RWPE2 (cell line): ENCODE data around the gene UNC50.

Source experiments
- ATAC-seq: fragments of 200-7000 bp; cut with Tn5 transposase; 3 replicates; pipeline ENCODE4 v1.9.1; 2021; ENCODE audit warnings: low read depth
- DNase-seq: peaks from one replicate; pipeline ENCODE4 v3.0.0-alpha.2; 2020; ENCODE audit warnings: low spot score
- H3K27ac ChIP-seq: fragments of 450-650 bp; 2 replicates; pipeline ENCODE4 v1.5.1; 2017; ENCODE audit warnings: mild to moderate bottlenecking; ENCODE audit not compliant: poor library complexity, severe bottlenecking
- H3K27me3 ChIP-seq: fragments of 250-450 bp; sonication (Bioruptor Pico); 2 replicates; pipeline ENCODE4 v1.5.1; 2021; ENCODE audit warnings: mild to moderate bottlenecking, moderate library complexity; ENCODE audit not compliant: insufficient read depth, poor library complexity, severe bottlenecking
- H3K36me3 ChIP-seq: fragments of 250-450 bp; sonication (Bioruptor Pico); 2 replicates; pipeline ENCODE4 v1.5.1; 2020; ENCODE audit warnings: low read depth, mild to moderate bottlenecking, moderate library complexity
- H3K4me1 ChIP-seq: fragments of 250-450 bp; sonication (Bioruptor Pico); 2 replicates; pipeline ENCODE4 v1.5.1; 2021; ENCODE audit warnings: mild to moderate bottlenecking, moderate library complexity; ENCODE audit not compliant: insufficient read depth, poor library complexity, severe bottlenecking
- H3K4me3 ChIP-seq: fragments of 250-450 bp; sonication (Bioruptor Pico); 2 replicates; pipeline ENCODE4 v1.5.1; 2021; ENCODE audit warnings: mild to moderate bottlenecking, moderate library complexity; ENCODE audit not compliant: severe bottlenecking
- H3K9me3 ChIP-seq: fragments of 250-450 bp; sonication (Bioruptor Pico); 2 replicates; pipeline ENCODE4 v1.5.1; 2021; ENCODE audit warnings: mild to moderate bottlenecking, moderate library complexity; ENCODE audit not compliant: severe bottlenecking
- CTCF ChIP-seq: fragments of 450-650 bp; IDR thresholded peaks from one replicate; pipeline ENCODE4 v1.5.1; 2017; ENCODE audit warnings: mild to moderate bottlenecking, moderate library complexity; ENCODE audit not compliant: poor library complexity, severe bottlenecking

The UNC50 gene

GRCh38 chr2:98598781-98599428 lies 9.5 kb upstream of the UNC50 start:
- Histone ChIP-seq H3K27ac (peak overlapping the region; percentile 37), H3K9me3 (no peaks in the 10 kb centered on the region), H3K4me1 (peaks cover 8% of the 10 kb centered on the region), H3K27me3 (no peaks in the 10 kb centered on the region), H3K36me3 (peaks cover 67% of the 10 kb centered on the region), H3K4me3 (no peak overlapping the region)
- DNase-seq, result no peak
- TF ChIP-seq CTCF, result no peak
- ATAC-seq, result peak; percentile 86

GRCh38 chr2:98601532-98602132 lies 6.8 kb upstream of the UNC50 start:
- DNase-seq (no peak), ATAC-seq (peak; percentile 75)
- no peak overlapping the region for H3K27ac ChIP-seq
- H3K9me3 ChIP-seq, result no peaks in the 10 kb centered on the region
- H3K27me3 ChIP-seq, result no peaks in the 10 kb centered on the region
- H3K4me1 ChIP-seq, result peaks cover 8% of the 10 kb centered on the region
- no peak overlapping the region for H3K4me3 ChIP-seq
- peak; percentile 61 for TF ChIP-seq CTCF
- H3K36me3 ChIP-seq, result peaks cover 64% of the 10 kb centered on the region

- no peak for DNase-seq
- ATAC-seq, result no peak
- TF ChIP-seq CTCF, result no peak
Observed at GRCh38 chr2:98604547-98604946, 3.8 kb upstream of the UNC50 start.

GRCh38 chr2:98605076-98605475 lies 3.3 kb upstream of the UNC50 start:
- no peak overlapping the region for H3K4me3 ChIP-seq
- H3K27me3 ChIP-seq, result no peaks in the 10 kb centered on the region
- DNase-seq (no peak), ATAC-seq (no peak)
- peaks cover 10% of the 10 kb centered on the region for H3K4me1 ChIP-seq
- no peaks in the 10 kb centered on the region for H3K9me3 ChIP-seq
- H3K27ac ChIP-seq, result no peak overlapping the region
- TF ChIP-seq CTCF, result no peak
- peaks cover 48% of the 10 kb centered on the region for H3K36me3 ChIP-seq

More at GRCh38 chr2:98604547-98604946, 3.8 kb upstream of the UNC50 start:
- no peak overlapping the region for H3K27ac ChIP-seq
- H3K36me3 ChIP-seq, result peaks cover 48% of the 10 kb centered on the region
- no peaks in the 10 kb centered on the region for H3K27me3 ChIP-seq
- peaks cover 5% of the 10 kb centered on the region for H3K4me1 ChIP-seq
- H3K4me3 ChIP-seq, result no peak overlapping the region
- H3K9me3 ChIP-seq, result no peaks in the 10 kb centered on the region

GRCh38 chr2:98606431-98606830 lies 2.0 kb upstream of the UNC50 start:
- Histone ChIP-seq H3K4me1 (peaks cover 10% of the 10 kb centered on the region), H3K4me3 (no peak overlapping the region), H3K27ac (no peak overlapping the region), H3K27me3 (no peaks in the 10 kb centered on the region), H3K36me3 (peaks cover 48% of the 10 kb centered on the region), H3K9me3 (no peaks in the 10 kb centered on the region)
- DNase-seq, result no peak
- no peak for TF ChIP-seq CTCF
- no peak for ATAC-seq
